CD1c-positive myeloid dendritic cell (primary cell): Measurements from ENCODE around the gene ZBTB7A.
"Not testable (repeated sequence)": the region's sequence is repeated elsewhere in the genome, so short reads cannot be mapped to it uniquely, and the experiment has no call there.

Experiments
- DNase-seq: peaks from one replicate; pipeline ENCODE4 v3.0.0-alpha.2; 2016; ENCODE audit errors: extremely low spot score

Gene ZBTB7A

DNA sequence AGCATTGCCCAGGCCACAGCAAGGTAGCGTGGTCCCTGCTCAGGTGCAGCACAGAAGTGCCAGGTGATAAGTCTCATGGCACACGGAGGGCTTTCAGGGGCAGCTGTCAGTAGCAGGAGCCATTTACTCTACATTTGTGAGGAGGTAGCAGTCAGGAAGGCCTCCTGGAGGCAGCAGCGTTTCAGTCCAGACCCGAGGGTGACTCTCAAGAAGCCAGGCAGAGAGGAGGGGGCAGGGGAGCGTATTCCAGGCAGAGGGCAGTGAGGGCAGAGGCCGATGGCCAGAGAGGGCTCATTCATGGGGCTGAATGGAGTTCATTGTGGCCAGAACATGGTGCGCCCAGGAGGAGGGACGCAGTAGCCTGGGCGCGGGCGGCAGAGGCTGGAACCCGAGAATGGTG lies 50.2 kb downstream of the ZBTB7A start:
- DNase-seq: no peak

DNA sequence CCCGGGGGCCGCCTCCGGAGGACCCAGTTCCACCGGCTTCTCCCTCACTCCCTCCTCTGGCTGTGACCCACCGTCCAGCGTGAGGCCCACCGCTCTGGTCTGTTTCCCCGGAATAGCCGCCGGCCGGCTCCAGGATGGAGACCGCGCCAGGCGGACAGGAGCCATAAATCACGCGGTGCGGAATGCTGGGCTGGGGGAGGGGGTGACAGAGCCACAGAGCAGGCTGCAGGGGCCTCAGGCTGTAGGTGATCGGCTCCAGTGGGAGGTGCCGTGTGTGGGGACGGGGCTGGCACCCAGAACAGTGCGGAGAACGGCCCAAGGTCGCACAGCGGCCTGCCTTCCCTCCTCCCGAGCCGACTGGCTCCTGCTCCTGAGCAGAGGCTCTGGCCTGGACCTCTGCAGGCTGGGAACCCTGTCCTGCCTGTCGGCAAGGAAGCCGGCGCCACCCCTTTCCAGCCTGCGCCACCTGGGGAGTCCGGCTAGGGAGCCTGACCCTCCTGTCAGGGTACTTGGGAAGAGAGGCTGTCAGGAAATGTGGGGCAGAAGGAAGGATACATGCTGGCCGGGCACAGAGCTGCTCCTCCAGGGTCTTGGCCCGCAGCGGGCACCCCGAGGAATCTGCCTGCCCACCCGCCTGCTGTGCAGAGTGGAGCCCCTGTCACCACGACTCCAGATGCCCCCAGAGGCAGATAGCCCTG lies 50.8 kb downstream of the ZBTB7A start:
- no peak for DNase-seq

DNA sequence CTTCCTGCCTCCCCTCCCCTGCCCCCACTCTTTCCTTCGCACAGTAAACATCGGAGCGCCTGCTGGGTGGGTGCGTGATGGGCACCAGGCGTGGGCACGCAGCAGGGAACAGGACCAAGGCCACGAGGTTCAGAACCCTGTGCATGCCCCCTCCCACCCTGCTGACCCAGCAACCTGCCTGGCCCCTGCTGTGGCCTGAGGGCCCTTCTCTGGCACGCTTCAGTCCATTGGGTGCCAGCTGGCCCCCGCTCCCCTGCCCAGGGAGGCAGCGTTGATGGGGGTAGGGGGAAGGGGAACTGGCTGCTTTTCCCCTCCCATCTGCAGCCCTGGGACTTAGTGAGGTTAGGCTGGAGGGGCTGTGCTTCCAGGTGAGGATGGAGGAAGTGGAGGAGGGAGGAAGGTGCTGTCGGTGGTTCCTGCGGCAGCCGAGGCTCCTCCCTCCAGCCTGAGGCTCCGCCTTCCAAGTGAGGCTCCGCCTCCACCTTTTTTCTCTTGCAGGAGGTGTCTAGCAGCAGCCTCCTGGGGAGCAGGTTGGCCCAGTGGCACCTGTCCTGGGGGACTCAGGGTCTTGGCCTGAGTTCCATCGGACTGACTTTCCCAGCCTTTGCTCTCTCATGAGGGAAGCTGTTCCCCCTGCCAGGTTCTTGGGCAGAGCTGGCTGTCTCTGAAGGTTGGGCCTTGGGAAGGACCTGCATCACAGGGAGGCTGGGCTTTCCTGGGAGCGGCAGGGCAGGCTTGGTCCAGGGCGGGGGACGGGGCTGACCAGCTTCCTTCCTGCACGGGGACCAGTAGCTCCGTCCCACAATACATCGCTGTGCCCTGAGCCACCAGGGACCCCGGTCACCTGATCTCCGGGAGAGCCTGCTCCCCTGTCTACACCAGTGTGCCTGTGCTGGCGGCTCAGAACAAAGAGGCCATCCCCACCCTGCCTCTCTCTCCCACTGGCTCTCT lies 51.9 kb downstream of the ZBTB7A start:
- no peak for DNase-seq

- no peak for DNase-seq
These were observed 52.7 kb downstream of the ZBTB7A start for GRCh38 chr19:4013886-4014540.

DNA sequence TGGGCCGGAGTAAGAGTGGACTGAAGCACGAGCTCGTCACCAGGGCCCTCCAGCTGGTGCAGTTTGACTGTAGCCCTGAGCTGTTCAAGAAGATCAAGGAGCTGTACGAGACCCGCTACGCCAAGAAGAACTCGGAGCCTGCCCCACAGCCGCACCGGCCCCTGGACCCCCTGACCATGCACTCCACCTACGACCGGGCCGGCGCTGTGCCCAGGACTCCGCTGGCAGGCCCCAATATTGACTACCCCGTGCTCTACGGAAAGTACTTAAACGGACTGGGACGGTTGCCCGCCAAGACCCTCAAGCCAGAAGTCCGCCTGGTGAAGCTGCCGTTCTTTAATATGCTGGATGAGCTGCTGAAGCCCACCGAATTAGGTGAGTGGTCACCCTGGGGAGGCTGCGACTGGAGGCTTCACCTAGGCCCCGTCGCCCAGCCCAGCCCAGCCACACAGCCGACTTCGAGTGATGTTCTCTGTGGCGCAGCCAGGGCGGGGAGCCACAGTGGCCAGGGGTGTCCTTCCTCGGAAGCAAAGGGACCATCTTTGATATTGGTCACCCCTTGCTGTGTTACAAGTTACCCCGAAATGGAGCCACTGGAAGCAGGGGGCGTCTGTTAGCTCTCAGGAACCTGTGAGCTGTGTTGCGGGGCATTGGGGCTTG lies 53.6 kb downstream of the ZBTB7A start:
- no peak for DNase-seq

DNA sequence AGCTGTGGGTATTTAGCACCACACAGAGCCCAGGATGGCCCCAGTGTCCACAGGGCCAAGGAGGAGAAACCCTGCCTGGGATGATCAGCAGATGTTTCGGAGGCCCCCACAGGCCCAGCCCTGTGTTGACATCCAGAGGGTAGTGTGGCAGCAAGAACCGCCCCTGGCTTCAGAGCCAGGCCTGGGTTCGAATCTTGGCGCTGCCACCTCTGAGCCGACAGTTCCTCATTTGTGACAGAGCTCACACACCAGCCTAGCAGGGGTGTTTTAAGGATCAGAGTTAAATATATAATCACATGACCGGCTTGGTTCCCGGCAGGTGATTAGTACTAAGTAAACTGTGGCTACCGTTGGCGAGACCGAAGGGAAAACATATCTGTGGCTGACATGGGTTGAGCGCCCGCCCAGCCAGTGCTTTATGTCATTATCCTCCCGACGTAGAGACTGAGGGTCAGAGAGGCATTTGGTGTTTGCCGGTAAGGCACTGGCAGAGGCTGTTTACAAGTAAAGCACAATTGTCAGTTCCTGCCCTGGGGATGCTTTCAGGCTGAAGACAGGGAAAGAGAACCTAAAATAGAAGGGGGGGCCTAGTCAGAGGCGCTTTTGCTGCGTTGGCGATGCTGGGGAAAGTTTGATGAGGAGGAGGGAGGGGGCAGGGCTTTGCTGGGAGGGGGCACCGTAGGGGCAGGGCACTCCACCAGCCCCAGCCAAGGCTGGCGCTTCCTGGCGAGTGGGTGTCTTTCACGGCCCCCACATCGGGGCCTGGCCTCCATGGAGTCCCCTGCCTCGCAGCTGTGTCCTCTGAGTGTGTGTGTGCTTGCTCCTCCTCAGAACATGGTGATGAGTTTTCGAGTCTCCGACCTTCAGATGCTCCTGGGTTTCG lies 54.4 kb downstream of the ZBTB7A start:
- no peak for DNase-seq

- not testable (repeated sequence) for DNase-seq
These were observed 55.3 kb downstream of the ZBTB7A start for GRCh38 chr19:4011430-4011829.

DNA sequence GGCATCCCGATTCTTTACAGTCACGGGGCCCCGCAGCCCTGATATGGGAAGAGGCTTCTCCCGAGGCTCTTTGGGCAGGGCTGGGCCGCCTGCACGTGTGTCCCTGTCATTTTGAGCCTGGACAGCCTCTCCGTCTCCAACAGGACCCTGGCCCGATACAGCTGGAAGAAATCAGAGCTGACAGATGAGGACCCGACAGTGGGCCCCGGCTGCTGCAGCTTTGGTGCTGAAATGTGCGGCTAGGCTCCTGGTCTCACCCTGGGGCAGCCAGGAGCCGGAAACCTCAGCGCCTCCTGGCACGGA lies 55.9 kb downstream of the ZBTB7A start:
- DNase-seq: no peak

- DNase-seq: no peak
These were observed 56.5 kb downstream of the ZBTB7A start for GRCh38 chr19:4009990-4010807.

- no peak for DNase-seq
These were observed 58.7 kb downstream of the ZBTB7A start for GRCh38 chr19:4007836-4008539.

DNA sequence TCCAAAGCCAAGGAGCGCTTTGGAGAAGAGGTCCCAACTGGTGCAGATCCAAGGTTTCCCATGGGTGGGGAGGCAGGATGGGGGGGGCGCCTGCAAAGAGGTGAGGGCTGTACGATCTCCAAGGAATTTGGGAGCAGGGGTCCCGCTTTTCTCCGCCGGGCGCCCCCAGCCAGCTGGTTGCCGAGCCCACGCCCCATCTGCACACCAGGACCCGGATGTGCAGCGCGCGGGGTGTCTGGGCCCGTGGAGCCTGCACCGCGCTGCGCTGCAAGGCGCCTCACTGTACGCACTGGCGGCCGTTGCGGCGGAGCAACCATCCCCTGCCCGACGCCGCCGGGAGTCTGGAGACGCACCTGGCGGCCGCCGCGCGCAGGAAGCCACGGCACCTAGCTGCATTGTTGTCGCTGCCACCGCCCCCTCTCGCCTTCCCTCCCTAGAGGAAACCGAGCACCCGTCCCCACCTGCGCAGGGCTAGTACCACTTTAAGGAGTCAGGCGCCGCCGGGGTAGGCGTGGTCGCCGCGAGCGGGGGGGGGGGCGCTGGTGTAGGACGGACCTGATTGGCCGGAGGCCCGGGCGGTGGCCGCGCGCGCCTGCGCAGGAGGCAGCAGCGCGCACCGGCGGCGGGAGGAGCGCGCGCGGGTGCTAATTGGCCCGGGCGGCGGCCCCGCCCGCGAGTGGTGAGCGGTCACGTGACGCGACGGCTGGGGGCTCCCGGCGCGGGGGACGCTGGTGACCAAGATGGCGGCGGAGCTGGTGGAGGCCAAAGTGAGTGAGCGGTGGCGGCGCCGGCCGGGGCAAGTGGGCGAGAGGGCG lies 59.5 kb downstream of the ZBTB7A start, which contains the start of gene PIAS4:
Gene PIAS4 (plus strand): TSS at position 716 of the 815 bp plus-strand sequence. CDS start 25 bp downstream, at position 741.
- peak; percentile 99 for DNase-seq

DNA sequence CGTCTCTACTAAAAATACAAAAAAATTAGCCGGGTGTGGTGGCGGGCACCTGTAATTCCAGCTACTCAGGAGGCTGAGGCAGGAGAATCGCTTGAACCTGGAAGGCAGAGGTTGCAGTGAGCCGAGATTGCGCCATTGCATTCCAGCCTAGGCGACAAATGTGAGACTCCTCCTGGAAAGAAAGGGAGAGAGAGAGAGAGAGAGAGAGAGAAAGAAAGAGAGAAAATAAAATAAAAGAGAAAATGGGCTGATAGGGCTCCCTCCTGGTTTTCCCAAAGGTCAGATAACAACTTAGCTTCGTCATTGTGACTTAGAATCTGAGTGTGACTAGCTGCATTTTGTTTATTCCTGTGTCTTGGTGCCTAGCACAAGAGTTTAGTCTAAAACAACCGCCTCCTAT lies 61.3 kb downstream of the ZBTB7A start:
- DNase-seq: not testable (repeated sequence)

GRCh38 chr19:4000798-4001197 lies 65.9 kb downstream of the ZBTB7A start:
- DNase-seq: not testable (repeated sequence)

- DNase-seq: not testable (repeated sequence)
These were observed 67.9 kb downstream of the ZBTB7A start for GRCh38 chr19:3998667-3999412.

- DNase-seq: no peak
These were observed 71.1 kb downstream of the ZBTB7A start for GRCh38 chr19:3995607-3996006.
